Ishikawa (cell line): ENCODE measurements around the gene BRD2.

ENCODE experiments used
- CEBPB ChIP-seq: IDR thresholded peaks from 2 replicates; pipeline ENCODE4 v1.6.1; 2012
- CREB1 ChIP-seq: IDR thresholded peaks from 2 replicates; pipeline ENCODE4 v1.6.1; 2012; ENCODE audit warnings: low read depth
- EGR1 ChIP-seq: IDR thresholded peaks from 2 replicates; pipeline ENCODE4 v1.6.1; 2012
- EP300 ChIP-seq: IDR thresholded peaks from 2 replicates; pipeline ENCODE4 v1.6.1; 2012; ENCODE audit warnings: borderline replicate concordance
- FOXM1 ChIP-seq: IDR thresholded peaks from 2 replicates; pipeline ENCODE4 v1.6.1; 2012; ENCODE audit warnings: low read depth, borderline replicate concordance
- MAX ChIP-seq: IDR thresholded peaks from 2 replicates; pipeline ENCODE4 v1.6.1; 2012
- NFIC ChIP-seq: IDR thresholded peaks from 2 replicates; pipeline ENCODE4 v1.6.1; 2012
- RAD21 ChIP-seq: IDR thresholded peaks from 2 replicates; pipeline ENCODE4 v1.6.1; 2012; ENCODE audit warnings: low read depth
- TAF1 ChIP-seq: IDR thresholded peaks from 2 replicates; pipeline ENCODE4 v1.6.1; 2012; ENCODE audit warnings: low read depth, mild to moderate bottlenecking
- TCF12 ChIP-seq: IDR thresholded peaks from 2 replicates; pipeline ENCODE4 v1.6.1; 2012; ENCODE audit warnings: low read depth
- TEAD4 ChIP-seq: IDR thresholded peaks from 2 replicates; pipeline ENCODE4 v1.6.1; 2012
- YY1 ChIP-seq: IDR thresholded peaks from 2 replicates; pipeline ENCODE4 v1.6.1; 2012; ENCODE audit warnings: low read depth
- ZBTB7A ChIP-seq: IDR thresholded peaks from 2 replicates; pipeline ENCODE4 v1.6.1; 2012; ENCODE audit warnings: low read depth
- TF ChIP-seq, protein P1 (sequence below): IDR thresholded peaks from 2 replicates; pipeline ENCODE4 v1.6.1; 2012
- TF ChIP-seq, protein P2 (sequence below): IDR thresholded peaks from 2 replicates; pipeline ENCODE4 v1.6.1; 2012; ENCODE audit warnings: low read depth, mild to moderate bottlenecking

The BRD2 gene

GRCh38 chr6:32983493-32983848, 15.1 kb downstream of the BRD2 start:
- TF ChIP-seq MAX (no peak), NFIC (no peak), TCF12 (no peak), CREB1 (no peak), FOXM1 (no peak), EGR1 (no peak), TEAD4 (no peak), RAD21 (no peak), ZBTB7A (no peak), CEBPB (no peak), TAF1 (no peak), YY1 (no peak), EP300 (no peak)
- TF ChIP-seq, protein P1, sequence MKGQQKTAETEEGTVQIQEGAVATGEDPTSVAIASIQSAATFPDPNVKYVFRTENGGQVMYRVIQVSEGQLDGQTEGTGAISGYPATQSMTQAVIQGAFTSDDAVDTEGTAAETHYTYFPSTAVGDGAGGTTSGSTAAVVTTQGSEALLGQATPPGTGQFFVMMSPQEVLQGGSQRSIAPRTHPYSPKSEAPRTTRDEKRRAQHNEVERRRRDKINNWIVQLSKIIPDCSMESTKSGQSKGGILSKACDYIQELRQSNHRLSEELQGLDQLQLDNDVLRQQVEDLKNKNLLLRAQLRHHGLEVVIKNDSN = no peak
- TF ChIP-seq, protein P2, sequence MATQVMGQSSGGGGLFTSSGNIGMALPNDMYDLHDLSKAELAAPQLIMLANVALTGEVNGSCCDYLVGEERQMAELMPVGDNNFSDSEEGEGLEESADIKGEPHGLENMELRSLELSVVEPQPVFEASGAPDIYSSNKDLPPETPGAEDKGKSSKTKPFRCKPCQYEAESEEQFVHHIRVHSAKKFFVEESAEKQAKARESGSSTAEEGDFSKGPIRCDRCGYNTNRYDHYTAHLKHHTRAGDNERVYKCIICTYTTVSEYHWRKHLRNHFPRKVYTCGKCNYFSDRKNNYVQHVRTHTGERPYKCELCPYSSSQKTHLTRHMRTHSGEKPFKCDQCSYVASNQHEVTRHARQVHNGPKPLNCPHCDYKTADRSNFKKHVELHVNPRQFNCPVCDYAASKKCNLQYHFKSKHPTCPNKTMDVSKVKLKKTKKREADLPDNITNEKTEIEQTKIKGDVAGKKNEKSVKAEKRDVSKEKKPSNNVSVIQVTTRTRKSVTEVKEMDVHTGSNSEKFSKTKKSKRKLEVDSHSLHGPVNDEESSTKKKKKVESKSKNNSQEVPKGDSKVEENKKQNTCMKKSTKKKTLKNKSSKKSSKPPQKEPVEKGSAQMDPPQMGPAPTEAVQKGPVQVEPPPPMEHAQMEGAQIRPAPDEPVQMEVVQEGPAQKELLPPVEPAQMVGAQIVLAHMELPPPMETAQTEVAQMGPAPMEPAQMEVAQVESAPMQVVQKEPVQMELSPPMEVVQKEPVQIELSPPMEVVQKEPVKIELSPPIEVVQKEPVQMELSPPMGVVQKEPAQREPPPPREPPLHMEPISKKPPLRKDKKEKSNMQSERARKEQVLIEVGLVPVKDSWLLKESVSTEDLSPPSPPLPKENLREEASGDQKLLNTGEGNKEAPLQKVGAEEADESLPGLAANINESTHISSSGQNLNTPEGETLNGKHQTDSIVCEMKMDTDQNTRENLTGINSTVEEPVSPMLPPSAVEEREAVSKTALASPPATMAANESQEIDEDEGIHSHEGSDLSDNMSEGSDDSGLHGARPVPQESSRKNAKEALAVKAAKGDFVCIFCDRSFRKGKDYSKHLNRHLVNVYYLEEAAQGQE = no peak

DNA sequence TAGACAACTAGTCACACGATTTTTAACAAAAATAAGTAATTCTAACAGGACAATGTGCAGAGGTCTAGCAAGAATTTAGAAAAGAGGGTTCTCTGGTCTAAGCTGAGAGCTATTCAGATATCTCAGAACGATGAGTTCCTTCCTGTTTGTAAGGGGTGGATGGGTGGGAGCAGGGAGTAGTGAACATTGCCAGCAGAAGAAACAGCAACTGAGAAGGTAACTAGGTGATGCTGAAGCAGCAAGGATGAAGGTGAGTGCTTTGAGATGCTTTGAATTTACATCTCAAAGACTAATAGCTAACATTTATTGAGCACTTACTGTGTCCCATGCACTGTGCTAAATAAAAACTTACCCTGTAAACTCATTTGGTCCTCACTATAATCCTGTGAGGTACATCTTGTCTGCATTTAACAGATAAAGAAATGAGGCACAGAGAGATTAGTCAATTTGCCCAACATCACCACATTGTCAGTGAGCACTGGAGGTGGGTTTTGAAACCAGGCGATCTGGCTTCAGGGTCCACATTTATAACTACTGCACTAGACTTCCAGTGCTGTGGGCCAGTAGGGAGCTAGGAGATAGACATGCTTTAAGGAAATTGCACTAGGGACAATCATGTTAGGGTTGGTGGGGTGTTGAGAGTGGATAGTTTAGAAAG, 15.7 kb downstream of the BRD2 start:
- TF ChIP-seq EGR1 (no peak), ZBTB7A (no peak), CREB1 (no peak), RAD21 (no peak), FOXM1 (no peak), TCF12 (no peak), TEAD4 (no peak), TAF1 (no peak), NFIC (no peak), CEBPB (no peak), MAX (no peak), EP300 (no peak), YY1 (no peak)
- TF ChIP-seq, protein P2 = no peak
- TF ChIP-seq, protein P1 = no peak

- TF ChIP-seq NFIC (no peak), EGR1 (no peak), TAF1 (no peak), RAD21 (peak; percentile 86)
Measured at GRCh38 chr6:32984622-32985389, 16.4 kb downstream of the BRD2 start.

DNA sequence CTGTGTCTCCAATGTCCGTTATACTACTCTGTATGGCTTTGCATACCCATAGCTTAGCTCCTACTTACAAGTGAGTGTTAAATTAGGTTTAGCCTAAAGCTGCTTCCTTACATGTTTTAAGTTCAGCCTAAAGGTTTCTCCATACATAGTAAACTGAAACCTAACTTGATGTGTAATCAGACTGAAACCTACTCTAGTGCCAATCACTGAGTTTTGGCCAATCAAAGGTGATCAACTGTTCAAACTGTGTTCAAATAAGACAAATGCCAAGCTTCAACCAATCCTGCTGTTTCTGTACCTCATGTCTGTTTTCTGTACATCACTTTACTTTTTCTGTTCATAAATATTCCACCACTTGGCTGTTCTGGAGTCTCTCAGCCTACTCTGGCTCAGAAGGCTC, 21.0 kb downstream of the BRD2 start:
- TF ChIP-seq EP300 (no peak), FOXM1 (peak; percentile 45; the same call in 1 of the 2 replicates)

DNA sequence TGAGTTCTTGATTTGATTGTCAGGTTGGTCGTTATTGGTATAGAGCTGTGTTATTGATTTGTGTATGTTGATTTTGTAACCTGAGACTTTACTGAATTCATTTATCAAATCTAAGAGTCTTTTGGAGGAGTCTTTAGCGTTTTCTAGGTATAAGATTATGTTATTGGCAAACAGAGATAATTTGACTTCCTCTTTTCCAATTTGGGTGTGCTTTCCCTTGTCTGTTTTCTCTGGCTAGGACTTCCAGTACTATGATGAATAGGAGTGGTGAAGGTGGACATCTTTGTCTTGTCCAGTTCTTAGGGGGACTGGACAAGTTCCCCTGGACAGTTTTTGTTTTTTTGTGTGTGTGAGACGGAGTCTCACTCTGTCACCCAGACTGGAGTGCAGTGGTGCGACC, 23.6 kb downstream of the BRD2 start:
- TF ChIP-seq EGR1 = no peak
- no peak for TF ChIP-seq TCF12
- TF ChIP-seq, protein P1 = no peak
- no peak for TF ChIP-seq EP300
- TF ChIP-seq TEAD4 = no peak
